UCSD-AML1 (cell line): ENCODE measurements around the gene OSBPL1A.
"Not testable (repeated sequence)": the region's sequence is repeated elsewhere in the genome, so short reads cannot be mapped to it uniquely, and the experiment has no call there.

Experiments used
- DNase-seq: peaks from one replicate; lab custom pipeline; 2025; ENCODE audit not compliant: unreplicated experiment; lab: John Stamatoyannopoulos, UW

The OSBPL1A gene

DNA sequence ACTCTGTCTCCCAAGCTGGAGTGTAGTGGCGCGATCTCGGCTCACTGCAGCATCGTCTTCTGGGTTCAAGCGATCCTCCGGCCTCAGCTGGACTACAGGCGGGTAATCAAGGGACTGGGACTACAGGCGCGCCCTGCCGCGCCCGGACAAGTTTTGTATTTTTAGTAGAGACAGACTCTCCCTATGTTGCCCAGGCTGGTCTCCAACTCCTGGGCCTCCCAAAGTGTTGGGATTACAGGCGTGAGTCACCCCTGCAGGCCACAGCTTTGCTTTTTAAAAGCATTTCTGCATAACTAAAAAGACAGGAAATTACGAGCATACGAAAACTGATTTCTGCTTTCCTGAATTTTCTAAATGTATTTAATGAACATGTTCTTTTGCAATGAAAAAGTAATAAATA is 916 bp upstream of the OSBPL1A start:
- no peak for DNase-seq

DNA sequence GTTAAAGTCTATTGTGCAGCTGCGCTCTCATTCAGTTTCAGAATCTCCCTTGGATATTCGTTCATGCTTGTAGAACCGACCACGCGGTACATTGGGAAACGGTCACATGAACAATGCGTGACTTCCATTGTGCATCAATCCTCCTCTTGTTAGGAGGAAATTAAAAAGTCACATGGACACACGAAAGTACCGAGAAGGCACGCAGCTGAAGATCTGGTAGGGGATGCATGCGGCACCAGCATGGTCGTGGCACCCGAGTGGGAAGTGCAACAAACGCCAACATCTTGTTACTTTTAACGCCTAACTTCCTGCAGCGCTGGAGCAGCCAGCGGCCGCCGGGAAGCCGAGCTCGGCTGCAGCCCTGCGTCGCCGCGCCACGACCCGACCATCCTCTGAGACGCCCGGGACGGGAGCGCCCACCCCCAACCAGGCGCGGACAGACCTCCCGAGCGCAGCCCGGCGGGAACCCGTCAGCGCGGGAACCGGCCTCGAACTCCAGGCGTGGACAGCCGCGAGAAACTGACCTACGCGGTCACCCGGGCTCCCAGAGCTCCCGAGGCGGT is 412 bp downstream of the OSBPL1A start:
- DNase-seq = peak; percentile 74

DNA sequence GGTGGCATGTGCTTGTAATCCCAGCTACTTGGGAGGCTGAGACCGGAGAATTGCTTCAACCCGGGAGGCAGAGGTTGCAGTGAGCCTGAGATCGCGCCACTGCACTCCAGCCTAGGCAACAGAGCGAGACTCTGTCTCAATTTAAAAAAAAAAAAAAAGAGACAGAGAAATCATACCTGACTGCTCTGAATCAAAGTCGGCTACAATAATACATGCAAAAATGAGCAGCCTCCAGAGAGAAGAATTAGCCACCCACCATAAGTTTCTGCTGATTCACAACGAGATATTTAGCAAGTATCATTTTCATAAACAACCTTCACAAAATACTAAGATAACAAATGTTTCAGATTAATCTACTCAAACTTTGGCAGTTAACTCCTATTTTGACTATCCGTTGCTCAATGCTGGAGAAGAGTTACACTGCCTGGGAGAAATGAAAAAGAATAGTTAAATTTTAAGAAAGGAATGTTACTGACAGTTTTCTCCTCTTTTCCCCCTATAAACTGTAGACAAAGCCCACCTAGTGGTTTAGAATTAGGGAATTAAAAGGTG is 1.5 kb downstream of the OSBPL1A start:
- DNase-seq = no peak

DNA sequence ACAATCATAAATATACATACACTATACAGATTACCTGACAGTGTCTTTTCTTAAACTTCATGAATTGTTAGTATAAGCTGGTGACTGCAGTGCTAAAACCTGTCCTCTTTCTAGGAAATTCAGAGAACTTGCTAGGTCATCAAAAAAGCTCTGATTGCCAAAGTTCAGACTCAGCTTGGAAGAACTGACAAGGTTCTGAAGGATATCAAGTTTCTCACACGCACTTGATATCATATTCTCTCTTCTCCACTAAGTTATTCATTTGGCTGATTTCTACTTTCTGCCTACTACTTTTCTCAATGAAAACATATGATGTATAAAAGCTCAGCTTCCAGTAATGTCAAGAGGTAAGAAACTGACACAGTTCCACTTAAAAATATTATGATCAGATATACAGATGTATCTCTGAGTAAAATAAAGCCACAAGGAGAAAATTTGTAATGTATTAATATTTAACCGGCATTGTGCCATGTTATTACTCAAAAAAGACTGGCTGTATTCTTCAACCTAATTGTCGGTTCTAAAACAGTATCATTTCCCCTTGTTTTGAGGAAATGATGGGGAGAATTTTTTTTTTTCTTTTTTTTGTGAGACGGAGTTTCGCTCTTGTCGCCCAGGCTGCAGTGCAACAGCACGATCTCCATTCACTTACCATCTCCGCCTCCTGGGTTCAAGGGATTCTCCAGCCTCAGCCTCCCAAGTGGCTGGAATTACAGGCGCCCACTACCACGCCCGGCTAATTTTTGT is 2.4 kb downstream of the OSBPL1A start:
- DNase-seq = no peak

- DNase-seq = no peak
These were observed 8.7 kb downstream of the OSBPL1A start for GRCh38 chr18:24388957-24389356.

DNA sequence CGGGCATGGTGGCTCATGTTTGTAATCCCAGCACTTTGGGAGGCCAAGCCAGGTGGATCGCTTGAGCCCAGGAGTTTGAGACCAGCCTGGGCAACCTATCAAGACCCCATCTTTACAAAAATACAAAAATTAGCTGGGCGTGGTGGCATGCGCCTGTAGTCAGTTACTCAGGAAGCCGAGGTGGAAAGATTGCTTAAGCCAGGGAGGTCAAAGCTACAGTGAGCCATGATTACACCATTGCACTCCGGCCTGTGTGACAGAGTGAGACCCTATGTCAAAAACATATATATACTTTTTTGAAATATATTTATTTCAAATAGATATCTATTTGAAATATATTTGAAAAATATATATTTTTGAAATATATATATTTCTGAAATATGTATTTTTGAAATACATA is 10.9 kb downstream of the OSBPL1A start:
- DNase-seq = no peak

DNA sequence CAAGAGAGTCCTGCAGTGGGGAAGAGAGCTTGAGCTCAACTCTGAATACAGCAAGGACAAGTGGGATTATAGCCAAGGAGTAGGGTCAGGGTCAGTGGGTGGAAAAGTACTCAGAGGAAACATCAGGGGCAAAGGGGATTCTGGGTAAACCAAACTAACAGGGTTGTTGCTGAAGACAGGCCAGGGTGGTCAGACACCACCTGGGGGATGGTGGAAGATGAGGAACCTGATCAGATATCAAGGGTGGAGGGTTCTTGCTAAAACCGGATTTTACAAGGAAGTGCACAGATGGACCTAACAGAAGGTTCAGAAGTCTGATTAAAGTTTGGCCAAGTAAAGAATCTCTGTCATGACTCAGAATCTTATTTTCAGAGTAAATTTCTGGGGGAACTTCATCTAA is 16.5 kb downstream of the OSBPL1A start:
- no peak for DNase-seq

GRCh38 chr18:24380163-24380747 is 17.4 kb downstream of the OSBPL1A start:
- DNase-seq = no peak

- no peak for DNase-seq
These were observed 19.0 kb downstream of the OSBPL1A start for GRCh38 chr18:24378598-24378997.

DNA sequence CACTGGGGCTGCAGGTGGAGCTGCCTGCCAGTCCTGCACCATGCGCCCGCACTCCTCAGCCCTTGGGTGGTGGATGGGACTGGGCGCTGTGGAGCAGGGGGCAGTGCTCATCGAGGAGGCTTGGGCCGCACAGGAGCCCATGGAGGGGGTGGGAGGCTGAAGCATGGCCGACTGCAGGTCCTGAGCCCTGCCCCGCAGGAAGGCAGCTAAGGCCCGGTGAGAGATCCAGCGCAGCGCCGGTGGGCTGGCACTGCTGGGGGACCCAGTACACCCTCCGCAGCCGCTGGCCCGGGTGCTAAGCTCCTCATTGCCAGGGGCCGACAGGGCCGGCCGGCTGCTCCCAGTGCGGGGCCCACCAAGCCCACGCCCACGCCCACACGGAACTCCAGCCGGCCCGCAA is 21.1 kb downstream of the OSBPL1A start:
- not testable (repeated sequence) for DNase-seq

DNA sequence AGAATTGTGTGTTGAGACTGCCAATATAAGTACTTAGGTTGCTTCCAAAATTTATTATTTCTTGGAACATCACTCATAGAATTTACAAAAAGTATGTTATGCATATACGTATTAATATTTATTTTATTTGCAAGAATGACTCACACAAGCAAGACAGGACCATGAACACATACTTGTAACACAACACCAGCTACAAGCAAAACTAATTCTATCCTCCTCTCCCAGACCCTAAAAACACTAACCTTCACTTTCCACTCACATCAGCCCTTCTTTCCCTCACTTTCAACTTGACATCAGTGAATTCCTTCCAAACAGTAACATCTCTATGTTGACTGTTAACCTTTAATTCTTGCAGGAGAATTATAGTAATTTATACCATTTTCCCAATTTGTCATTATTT is 24.3 kb downstream of the OSBPL1A start:
- DNase-seq = no peak

DNA sequence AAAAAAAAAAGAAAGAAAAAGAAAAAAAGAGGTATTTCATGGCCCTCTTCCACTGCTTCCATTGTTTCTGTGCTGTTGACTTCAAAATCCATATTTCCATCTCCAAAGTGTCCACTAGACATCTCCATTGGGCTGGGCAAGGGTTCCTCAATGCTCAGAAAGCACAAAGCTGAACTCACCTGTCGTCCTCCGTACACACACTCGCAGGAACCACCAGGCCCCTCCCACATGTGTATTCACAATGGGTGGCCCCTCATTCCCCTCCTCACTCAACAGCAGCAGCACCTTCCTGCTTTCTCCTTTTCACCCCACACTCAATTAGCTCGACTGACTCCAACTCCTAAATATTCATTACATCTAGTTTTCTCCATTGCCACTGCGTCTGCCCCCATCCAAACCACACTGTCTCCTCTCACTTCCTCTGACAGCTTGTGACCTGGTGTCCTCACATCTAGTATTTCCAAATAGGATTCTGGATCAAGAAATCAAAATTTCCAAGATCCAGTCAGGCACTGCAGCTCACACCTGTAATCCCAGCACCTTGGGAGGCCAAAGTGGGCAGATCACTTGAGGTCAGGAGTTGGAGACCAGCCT is 25.2 kb downstream of the OSBPL1A start:
- DNase-seq = no peak

GRCh38 chr18:24370120-24370519 is 27.5 kb downstream of the OSBPL1A start:
- DNase-seq = no peak

- peak; percentile 28 for DNase-seq
These were observed 28.2 kb downstream of the OSBPL1A start for GRCh38 chr18:24369426-24369825.

DNA sequence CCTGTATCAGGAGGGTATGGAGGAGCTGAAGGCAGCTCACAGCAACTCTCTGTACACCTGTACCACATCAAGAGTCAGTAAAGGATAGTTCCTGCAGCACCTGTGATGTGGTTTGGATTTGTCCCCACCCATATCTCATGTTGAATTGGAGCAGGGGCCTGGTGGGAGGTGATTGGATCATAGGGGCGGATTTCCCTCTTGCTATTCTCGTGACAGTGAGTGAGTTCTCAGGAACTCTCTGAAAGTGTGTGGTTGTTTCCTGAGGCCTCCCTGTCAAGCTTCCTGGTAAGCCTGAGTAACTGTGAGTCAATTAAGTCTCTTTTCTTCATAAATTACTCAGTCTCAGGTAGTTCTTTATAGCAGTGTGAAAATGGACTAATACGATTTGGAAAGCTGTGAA is 28.9 kb downstream of the OSBPL1A start:
- DNase-seq = no peak

DNA sequence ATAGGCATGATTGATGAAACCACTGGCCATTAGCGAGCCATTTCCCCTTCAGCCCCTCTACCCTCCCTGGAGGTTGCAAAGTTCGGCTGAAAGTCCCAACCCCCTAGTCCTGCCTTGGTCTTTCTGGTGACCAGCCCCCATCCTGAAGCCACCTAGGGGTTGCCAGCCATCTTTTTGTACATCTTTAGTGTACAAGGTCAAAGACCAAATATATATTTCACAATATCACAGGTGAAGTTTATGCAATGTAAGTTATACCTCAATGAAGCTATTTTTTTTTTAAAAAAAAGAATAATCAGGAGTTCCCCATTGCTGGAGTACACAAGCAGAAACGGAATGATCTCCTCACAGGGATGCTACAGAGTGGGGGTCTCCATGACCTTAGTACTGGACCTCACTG is 31.3 kb downstream of the OSBPL1A start:
- no peak for DNase-seq

- no peak for DNase-seq
These were observed 33.4 kb downstream of the OSBPL1A start for GRCh38 chr18:24364177-24364576.

GRCh38 chr18:24362757-24363156 is 34.9 kb downstream of the OSBPL1A start:
- DNase-seq = no peak

- peak; percentile 12 for DNase-seq
These were observed 37.7 kb downstream of the OSBPL1A start for GRCh38 chr18:24359787-24360530.

DNA sequence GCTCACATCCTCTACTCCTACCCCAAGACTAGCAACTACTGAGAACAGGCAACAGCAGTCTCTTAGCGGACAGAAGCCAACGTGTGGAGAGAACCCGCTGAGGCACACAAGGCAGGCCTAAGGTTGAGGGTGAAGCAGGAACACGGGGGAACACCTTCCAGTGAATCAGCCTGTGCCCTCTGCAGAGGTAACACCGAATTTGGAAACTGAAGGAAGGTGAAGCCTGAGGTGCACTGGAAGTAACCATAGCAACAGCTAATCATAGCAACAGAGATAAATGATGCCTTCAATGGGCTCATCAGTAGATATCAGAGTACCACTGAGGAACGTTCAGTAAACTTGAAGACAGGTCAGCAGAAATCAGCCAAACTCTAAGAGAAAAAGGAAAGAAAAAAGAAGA is 43.3 kb downstream of the OSBPL1A start:
- DNase-seq = no peak

- no peak for DNase-seq
These were observed 51.4 kb downstream of the OSBPL1A start for GRCh38 chr18:24346254-24346653.
